Subcutaneous abdominal adipose tissue (tissue), 5 donors: ENCODE results near the gene SRY.

ENCODE experiments used
- H3K27ac ChIP-seq: one replicate; pipeline ENCODE4 v1.7.0; 2013; ENCODE audit warnings: low read depth, mild to moderate bottlenecking, inconsistent platforms, low read length, moderate library complexity
- H3K27me3 ChIP-seq, 5 donors: one replicate each; pipeline ENCODE4 v1.7.0; 2013; ENCODE audit warnings: low read length in 5 of 5, inconsistent platforms in 1 of 5; ENCODE audit not compliant: control insufficient read depth in 5 of 5, insufficient read depth in 4 of 5
- H3K36me3 ChIP-seq, 5 donors: one replicate each; pipeline ENCODE4 v1.7.0; 2013; ENCODE audit warnings: low read length in 5 of 5; ENCODE audit not compliant: control insufficient read depth in 5 of 5, insufficient read depth in 5 of 5
- H3K4me1 ChIP-seq, 5 donors: one replicate each; pipeline ENCODE4 v1.7.0; 2013; ENCODE audit warnings: low read length in 5 of 5, mild to moderate bottlenecking in 3 of 5, moderate library complexity in 1 of 5; ENCODE audit not compliant: control insufficient read depth in 5 of 5, insufficient read depth in 5 of 5
- H3K4me3 ChIP-seq, 5 donors: one replicate each; pipeline ENCODE4 v1.7.0; 2013; ENCODE audit warnings: low read length in 5 of 5, low read depth in 1 of 5
- H3K9ac ChIP-seq, 5 donors: one replicate each; pipeline ENCODE4 v1.7.0; 2013; ENCODE audit warnings: low read length in 5 of 5, mild to moderate bottlenecking in 4 of 5, moderate library complexity in 3 of 5
- H3K9me3 ChIP-seq, 5 donors: one replicate each; pipeline ENCODE4 v1.7.0; 2013; ENCODE audit warnings: low read length in 5 of 5; ENCODE audit not compliant: control insufficient read depth in 5 of 5
- donor health status: healthy.
- donor health status: healthy.
- donor health status: healthy.
- donor health status: healthy.
- donor health status: healthy.

Gene SRY

GRCh38 chrY:2786876-2787512 is 488 bp downstream of the SRY start:
- Histone ChIP-seq H3K27me3 (no peaks in the 10 kb centered on the region), H3K4me1 (no peaks in the 10 kb centered on the region), H3K36me3 (no peaks in the 10 kb centered on the region), H3K9me3 (no peaks in the 10 kb centered on the region), H3K4me3 (no peak overlapping the region), H3K27ac (no peak overlapping the region), H3K9ac (no peak overlapping the region)
